ENCODE data around the gene PLA2G1B. TPM values are rescaled to one million over a fixed set of nuclear protein-coding genes. Genes with fewer than 3 reads are reported as not detected.

The PLA2G1B gene
- total RNA-seq, 2 experiments from 2014 or later: not detected

GRCh38 chr12:120366845-120367232, 39.3 kb upstream of the PLA2G1B start:
- DNase-seq: no peak
- CTCF ChIA-PET: interaction anchor here (0.7 to 1.8 kb wide), 14 partner anchors 10 to 639 kb away, joined by 3 to 10 read pairs (median 3); partner anchors contain the start of gene SIRT4

DNA sequence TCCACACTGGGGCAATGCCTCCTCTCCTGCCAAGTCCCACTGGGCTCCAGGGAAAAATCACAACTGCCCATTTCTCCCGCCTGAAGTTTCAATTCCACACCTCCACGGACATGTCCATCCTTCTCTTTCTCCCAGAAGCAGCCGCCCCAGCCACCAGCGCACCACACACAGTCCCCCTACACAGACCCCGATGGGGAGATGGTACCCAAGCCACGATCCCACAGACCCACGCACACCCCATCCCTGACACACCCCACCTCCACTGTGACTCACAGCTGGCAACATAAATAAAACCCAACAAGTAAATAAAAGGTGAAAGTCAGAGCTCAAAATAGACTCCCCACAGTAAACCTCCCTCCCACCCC, 38.7 kb upstream of the PLA2G1B start:
- Mint-ChIP-seq H3K9me3 (no peaks in the 10 kb centered on the region), H3K4me1 (ENCODE audit: low read depth) (peaks cover 17% of the 10 kb centered on the region), H3K27me3 (ENCODE audit: low read depth) (peaks cover 71% of the 10 kb centered on the region), H3K27ac (no peak overlapping the region), H3K4me3 (no peak overlapping the region), H3K36me3 (ENCODE audit: low read depth) (no peaks in the 10 kb centered on the region)
- no peak for DNase-seq
- intact Hi-C loops (cut with micrococcal nuclease): no loop called here
- CTCF ChIA-PET: interaction anchor here (0.6 to 1.8 kb wide), 15 partner anchors 9 to 283 kb away, joined by 3 to 10 read pairs (median 3); partner anchors contain the start of gene SIRT4

More at GRCh38 chr12:120366845-120367232, 39.3 kb upstream of the PLA2G1B start:
- intact Hi-C loops (cut with micrococcal nuclease): no loop called here
- H3K27me3 Mint-ChIP-seq (ENCODE audit: low read depth): peaks cover 76% of the 10 kb centered on the region
- H3K9me3 Mint-ChIP-seq: no peaks in the 10 kb centered on the region
- peaks cover 15% of the 10 kb centered on the region for H3K4me1 Mint-ChIP-seq (ENCODE audit: low read depth)
- H3K36me3 Mint-ChIP-seq (ENCODE audit: low read depth): no peaks in the 10 kb centered on the region
- H3K27ac Mint-ChIP-seq: no peak overlapping the region
- no peak overlapping the region for H3K4me3 Mint-ChIP-seq

DNA sequence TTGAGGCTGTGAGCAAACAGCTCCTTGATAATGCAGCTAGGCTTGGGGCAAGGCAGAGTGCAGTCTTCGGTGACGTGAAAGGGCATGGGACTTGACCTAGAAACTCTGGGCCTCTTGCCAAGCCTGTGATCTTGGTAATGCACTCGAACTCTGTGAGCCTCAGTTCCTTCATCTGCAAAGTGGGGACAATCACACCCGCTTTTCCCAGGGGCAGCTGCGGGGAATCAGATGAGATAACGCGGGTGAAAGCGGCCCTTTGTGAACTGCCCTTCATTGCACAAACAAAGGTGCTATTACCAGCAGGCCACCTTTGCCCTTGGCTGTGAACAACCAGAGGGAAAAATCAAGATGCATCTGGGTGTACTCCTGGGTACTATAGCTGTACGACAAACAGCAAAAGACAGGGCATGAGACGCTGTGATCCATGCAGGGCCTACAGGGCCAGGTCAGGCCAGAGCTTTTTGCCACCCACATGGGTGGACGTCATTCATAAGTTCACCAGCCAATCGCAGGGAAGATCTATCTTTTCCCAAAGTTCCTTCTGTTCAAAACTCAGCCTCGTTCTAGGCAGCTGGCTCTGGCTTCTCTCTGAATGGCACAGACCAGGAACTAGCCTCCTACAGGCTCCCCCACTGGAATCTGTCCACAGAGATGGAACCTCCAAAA, 38.2 kb upstream of the PLA2G1B start:
- Mint-ChIP-seq H3K27me3 (ENCODE audit: low read depth) (peaks cover 69% of the 10 kb centered on the region), H3K9me3 (no peaks in the 10 kb centered on the region), H3K36me3 (ENCODE audit: low read depth) (no peaks in the 10 kb centered on the region), H3K27ac (no peak overlapping the region), H3K4me3 (no peak overlapping the region), H3K4me1 (ENCODE audit: low read depth) (peaks cover 17% of the 10 kb centered on the region)
- DNase-seq: no peak
- CTCF ChIA-PET: interaction anchor here (0.6 to 1.7 kb wide), 6 partner anchors 9 to 84 kb away, joined by 3 to 7 read pairs (median 4); no protein-coding TSS in a partner anchor
- intact Hi-C loops (cut with micrococcal nuclease): no loop called here

DNA sequence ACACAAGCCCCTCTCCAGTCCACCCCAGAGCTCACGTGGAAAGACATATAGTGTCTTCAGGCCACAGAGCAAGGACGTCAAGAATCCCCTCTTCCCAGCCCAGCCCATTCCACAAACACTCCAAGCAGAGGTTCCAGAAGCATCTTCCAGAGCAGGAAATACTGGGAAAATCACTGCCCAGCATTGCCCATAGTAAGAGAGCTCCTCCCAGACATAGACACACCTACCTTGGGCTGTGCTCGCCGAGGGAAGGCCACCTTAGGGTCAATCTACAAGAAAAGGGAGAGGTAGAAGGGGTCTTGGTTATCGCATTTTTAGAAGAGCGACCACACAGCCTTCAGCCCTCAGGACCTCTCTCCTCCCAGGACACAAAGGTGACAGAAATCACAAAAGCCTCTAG, 36.9 kb upstream of the PLA2G1B start:
- H3K36me3 Mint-ChIP-seq (ENCODE audit: low read depth): no peaks in the 10 kb centered on the region
- no peak overlapping the region for H3K27ac Mint-ChIP-seq
- H3K9me3 Mint-ChIP-seq: no peaks in the 10 kb centered on the region
- intact Hi-C loops (cut with micrococcal nuclease): no loop called here
- no peak overlapping the region for H3K4me3 Mint-ChIP-seq
- CTCF ChIA-PET: interaction anchor here (1.1 to 1.2 kb wide), 2 partner anchors 9 to 10 kb away, joined by 3 to 4 read pairs; no protein-coding TSS in a partner anchor
- peaks cover 61% of the 10 kb centered on the region for H3K27me3 Mint-ChIP-seq (ENCODE audit: low read depth)
- peaks cover 8% of the 10 kb centered on the region for H3K4me1 Mint-ChIP-seq (ENCODE audit: low read depth)
- DNase-seq: no peak

- H3K4me3 Mint-ChIP-seq: no peak overlapping the region
- CTCF ChIA-PET: interaction anchor here (0.6 to 1.5 kb wide), 4 partner anchors 10 to 558 kb away, joined by 4 to 5 read pairs (median 4); no protein-coding TSS in a partner anchor
- peaks cover 60% of the 10 kb centered on the region for H3K27me3 Mint-ChIP-seq (ENCODE audit: low read depth)
These were observed 35.8 kb upstream of the PLA2G1B start for GRCh38 chr12:120363274-120363855.

DNA sequence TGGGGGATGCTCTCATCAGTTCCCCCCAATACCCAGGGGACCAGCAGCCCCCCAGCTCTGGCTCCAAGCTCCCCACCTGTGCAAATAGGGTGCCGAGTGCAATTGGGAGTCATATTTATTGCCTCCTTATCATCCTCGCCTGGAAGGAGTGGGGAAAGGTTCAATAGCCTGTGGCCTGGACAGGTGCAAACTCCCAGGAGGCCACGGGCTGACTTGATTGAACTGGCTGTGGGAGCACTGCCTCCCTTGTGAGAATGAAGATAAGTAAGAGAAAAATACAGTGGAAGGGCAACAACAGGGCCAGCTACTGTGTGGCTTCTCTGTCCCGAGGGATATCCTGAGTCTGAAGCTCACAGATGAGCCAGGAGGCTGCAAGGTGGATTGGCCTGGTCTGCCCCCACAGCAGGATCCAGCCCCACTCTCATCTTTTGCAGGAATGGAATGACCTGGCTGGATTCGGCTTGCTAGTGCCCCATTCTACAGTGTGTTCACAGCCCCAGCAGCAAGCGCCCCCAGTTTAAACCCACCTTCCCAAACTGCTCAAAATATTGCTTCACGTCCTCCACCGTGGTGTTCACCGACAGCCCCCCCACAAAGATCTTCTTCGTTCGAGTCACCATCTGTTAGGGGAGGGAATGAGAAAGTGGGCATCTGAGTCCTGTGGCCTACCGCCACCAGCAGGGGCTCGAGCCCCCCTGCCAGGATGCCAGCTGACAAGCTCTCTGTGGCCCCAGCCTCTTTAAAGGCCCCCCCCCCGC, 35.1 kb upstream of the PLA2G1B start:
- CTCF ChIA-PET: interaction anchor here (0.6 to 1.5 kb wide), 4 partner anchors 9 to 471 kb away, joined by 3 to 5 read pairs (median 4); no protein-coding TSS in a partner anchor
- Mint-ChIP-seq H3K27me3 (ENCODE audit: low read depth) (peaks cover 61% of the 10 kb centered on the region), H3K27ac (no peak overlapping the region), H3K36me3 (ENCODE audit: low read depth) (no peaks in the 10 kb centered on the region), H3K4me1 (ENCODE audit: low read depth) (peaks cover 6% of the 10 kb centered on the region), H3K4me3 (no peak overlapping the region), H3K9me3 (no peaks in the 10 kb centered on the region)
- intact Hi-C loops (cut with micrococcal nuclease): no loop called here
- DNase-seq: no peak

More at GRCh38 chr12:120363274-120363855, 35.8 kb upstream of the PLA2G1B start:
- DNase-seq: no peak
- Mint-ChIP-seq H3K36me3 (ENCODE audit: low read depth) (no peaks in the 10 kb centered on the region), H3K9me3 (no peaks in the 10 kb centered on the region), H3K4me1 (ENCODE audit: low read depth) (peaks cover 8% of the 10 kb centered on the region), H3K27ac (no peak overlapping the region)
- intact Hi-C loops (cut with micrococcal nuclease): no loop called here

DNA sequence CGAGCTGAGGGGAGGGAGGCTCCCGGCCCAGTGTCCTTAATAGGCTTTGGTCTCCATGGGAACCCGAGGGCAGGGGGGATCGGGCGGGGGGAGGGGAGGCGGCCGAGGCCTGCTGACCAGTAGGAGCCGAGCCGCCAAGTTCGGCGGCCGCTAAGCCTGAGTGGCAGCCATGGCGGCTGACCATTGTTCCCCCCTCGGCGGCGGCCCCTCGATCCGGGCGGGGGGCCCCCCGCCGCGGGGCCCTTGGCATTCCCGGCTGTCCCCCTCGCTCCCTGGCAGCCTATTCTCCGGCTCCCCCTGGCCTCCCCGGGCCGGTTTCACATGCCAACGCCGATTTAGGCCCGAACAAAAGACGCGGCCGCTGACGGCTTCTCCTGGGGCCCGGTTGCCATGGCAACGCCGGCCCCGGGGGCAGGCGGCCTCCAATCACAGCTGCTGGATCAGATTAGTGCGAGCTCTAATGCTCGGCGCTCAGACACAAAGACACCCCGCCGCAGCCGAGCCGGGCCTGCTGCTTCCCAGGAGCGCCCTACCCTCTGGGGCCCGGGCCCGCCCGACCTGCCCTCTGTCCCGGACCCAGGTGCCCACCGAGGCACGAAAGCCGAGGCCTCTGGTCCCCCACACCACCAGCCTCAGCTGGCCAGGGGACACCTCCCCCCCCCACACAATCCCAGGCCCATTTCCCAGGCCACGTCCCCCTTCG, 34.1 kb upstream of the PLA2G1B start:
- no peaks in the 10 kb centered on the region for H3K36me3 Mint-ChIP-seq (ENCODE audit: low read depth)
- no peak for DNase-seq
- peaks cover 52% of the 10 kb centered on the region for H3K27me3 Mint-ChIP-seq (ENCODE audit: low read depth)
- H3K4me3 Mint-ChIP-seq: no peak overlapping the region
- peaks cover 2% of the 10 kb centered on the region for H3K4me1 Mint-ChIP-seq (ENCODE audit: low read depth)
- no peak overlapping the region for H3K27ac Mint-ChIP-seq
- intact Hi-C loops (cut with micrococcal nuclease): no loop called here
- no peaks in the 10 kb centered on the region for H3K9me3 Mint-ChIP-seq
- CTCF ChIA-PET: interaction anchor here (0.6 to 1.5 kb wide), 3 partner anchors 10 to 472 kb away, joined by 3 to 5 read pairs (median 4); no protein-coding TSS in a partner anchor

- CTCF ChIA-PET: interaction anchor here (0.7 kb wide), 1 partner anchor 77 kb away, joined by 3 read pairs; no protein-coding TSS in a partner anchor
- H3K4me3 Mint-ChIP-seq: no peak overlapping the region
- peaks cover 36% of the 10 kb centered on the region for H3K27me3 Mint-ChIP-seq (ENCODE audit: low read depth)
- no peaks in the 10 kb centered on the region for H3K9me3 Mint-ChIP-seq
- no peaks in the 10 kb centered on the region for H3K36me3 Mint-ChIP-seq (ENCODE audit: low read depth)
- no peak for DNase-seq
- H3K4me1 Mint-ChIP-seq (ENCODE audit: low read depth): peaks cover 2% of the 10 kb centered on the region
- intact Hi-C loops (cut with micrococcal nuclease): loop anchor here (5.0 kb wide), 1 partner anchor 223 kb away; the partner anchor contains the start of gene POP5
- H3K27ac Mint-ChIP-seq: no peak overlapping the region
These were observed 31.5 kb upstream of the PLA2G1B start for GRCh38 chr12:120359128-120359527.

DNA sequence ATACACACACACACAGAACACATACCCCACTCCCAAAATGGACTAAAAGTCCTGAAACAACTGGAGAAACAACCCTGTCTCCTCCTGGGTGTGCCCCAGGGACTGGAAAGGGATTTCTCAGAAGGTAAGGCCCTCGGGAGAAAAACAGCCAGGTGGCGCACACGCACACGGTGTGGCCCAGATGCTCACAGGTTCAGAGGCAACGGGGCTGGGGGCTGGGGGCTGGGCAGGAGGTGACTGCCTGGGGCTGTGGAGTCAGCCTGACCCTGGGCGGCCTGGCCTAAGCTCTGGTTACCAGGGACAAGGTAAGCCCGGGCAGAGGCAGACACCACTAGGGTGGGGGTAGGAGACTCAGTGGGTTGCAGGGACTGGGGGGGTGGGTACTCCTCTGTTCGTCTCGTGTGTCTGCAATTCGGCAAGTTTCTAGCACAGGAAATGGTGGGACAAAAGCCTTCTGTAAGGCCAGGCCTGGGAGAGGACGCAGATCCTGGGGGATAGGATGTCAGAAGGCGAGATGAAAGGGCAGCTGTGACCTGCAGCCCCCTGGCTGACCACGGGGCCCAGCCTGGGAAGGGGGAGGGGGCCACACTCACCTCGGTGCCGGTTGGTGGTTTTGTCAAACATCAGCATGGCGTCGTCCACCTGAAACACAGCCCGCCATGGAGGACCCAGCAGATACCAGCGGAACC, 31.0 kb upstream of the PLA2G1B start:
- Mint-ChIP-seq H3K4me1 (ENCODE audit: low read depth) (peaks cover 2% of the 10 kb centered on the region), H3K27me3 (ENCODE audit: low read depth) (peaks cover 31% of the 10 kb centered on the region), H3K4me3 (no peak overlapping the region), H3K27ac (no peak overlapping the region), H3K36me3 (ENCODE audit: low read depth) (no peaks in the 10 kb centered on the region), H3K9me3 (no peaks in the 10 kb centered on the region)
- intact Hi-C loops (cut with micrococcal nuclease): loop anchor here (5.0 kb wide), 1 partner anchor 224 kb away; the partner anchor contains the start of gene POP5
- CTCF ChIA-PET: interaction anchor here (0.7 to 2.2 kb wide), 2 partner anchors 23 to 78 kb away, joined by 3 to 8 read pairs; no protein-coding TSS in a partner anchor
- peak; percentile 8 for DNase-seq

GRCh38 chr12:120357104-120357503, 29.5 kb upstream of the PLA2G1B start:
- Mint-ChIP-seq H3K4me1 (ENCODE audit: low read depth) (peaks cover 2% of the 10 kb centered on the region), H3K4me3 (no peak overlapping the region), H3K9me3 (no peaks in the 10 kb centered on the region), H3K36me3 (ENCODE audit: low read depth) (no peaks in the 10 kb centered on the region), H3K27me3 (ENCODE audit: low read depth) (peaks cover 16% of the 10 kb centered on the region), H3K27ac (no peak overlapping the region)
- CTCF ChIA-PET: interaction anchor here (0.6 to 2.2 kb wide), 21 partner anchors 9 to 412 kb away, joined by 3 to 22 read pairs (median 4); no protein-coding TSS in a partner anchor
- intact Hi-C loops (cut with micrococcal nuclease): loop anchor here (2.0 to 5.0 kb wide), 2 partner anchors 32 to 225 kb away; partner anchors contain the start of gene POP5
- DNase-seq: no peak

DNA sequence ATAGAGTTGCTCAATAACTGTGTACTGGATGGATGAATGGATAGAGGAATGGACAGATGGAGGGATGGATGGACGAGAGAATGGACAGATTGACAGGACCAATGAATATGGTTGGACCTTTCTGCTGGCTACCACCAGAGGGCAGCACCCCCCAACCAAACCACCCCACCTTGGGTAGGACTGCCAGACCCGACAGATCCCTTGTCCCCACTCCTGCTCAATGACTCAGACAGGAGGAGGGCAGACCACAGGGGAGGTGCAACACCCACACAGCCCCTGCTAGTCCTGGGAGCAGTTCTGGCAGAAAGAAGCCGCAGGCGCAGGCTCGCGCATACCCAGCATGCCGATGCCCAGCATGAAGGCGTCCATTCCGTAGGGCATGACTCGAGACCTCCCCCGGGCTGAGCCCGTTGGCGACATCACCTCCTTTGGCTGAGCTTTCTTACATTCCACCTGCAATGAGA, 29.0 kb upstream of the PLA2G1B start:
- no peak overlapping the region for H3K27ac Mint-ChIP-seq
- peaks cover under 1% of the 10 kb centered on the region for H3K4me1 Mint-ChIP-seq (ENCODE audit: low read depth)
- CTCF ChIA-PET: interaction anchor here (0.6 to 2.2 kb wide), 20 partner anchors 9 to 412 kb away, joined by 3 to 22 read pairs (median 4); no protein-coding TSS in a partner anchor
- no peak overlapping the region for H3K4me3 Mint-ChIP-seq
- H3K36me3 Mint-ChIP-seq (ENCODE audit: low read depth): no peaks in the 10 kb centered on the region
- no peaks in the 10 kb centered on the region for H3K9me3 Mint-ChIP-seq
- peak; percentile 84 for DNase-seq
- H3K27me3 Mint-ChIP-seq (ENCODE audit: low read depth): peaks cover 15% of the 10 kb centered on the region
- intact Hi-C loops (cut with micrococcal nuclease): loop anchor here (1.0 to 5.0 kb wide), 3 partner anchors 32 to 226 kb away; partner anchors contain the start of gene POP5

All from activated naive CD4-positive, alpha-beta T cell treated with anti-CD3 and anti-CD28 coated beads for 36 hours (primary cell).